Epidermal melanocyte (primary cell): ENCODE results near the gene EXOC6.
"Not testable (repeated sequence)": the region's sequence is repeated elsewhere in the genome, so short reads cannot be mapped to it uniquely, and the experiment has no call there.

Experiments used
- DNase-seq: peaks from one replicate; pipeline ENCODE4 v3.0.0; 2011; ENCODE audit warnings: low spot score; ENCODE audit not compliant: insufficient read length

The EXOC6 gene

GRCh38 chr10:92938841-92939240, 90.5 kb downstream of the EXOC6 start:
- no peak for DNase-seq

GRCh38 chr10:92942226-92942625, 93.9 kb downstream of the EXOC6 start:
- no peak for DNase-seq

- no peak for DNase-seq
These were observed 98.2 kb downstream of the EXOC6 start for GRCh38 chr10:92946491-92946890.

- not testable (repeated sequence) for DNase-seq
These were observed 104.3 kb downstream of the EXOC6 start for GRCh38 chr10:92952573-92952972.

- DNase-seq, result no peak
These were observed 109.1 kb downstream of the EXOC6 start for GRCh38 chr10:92957223-92958010.

- DNase-seq, result no peak
These were observed 113.3 kb downstream of the EXOC6 start for GRCh38 chr10:92961638-92962037.

GRCh38 chr10:92965314-92965713, 117.0 kb downstream of the EXOC6 start:
- peak; percentile 30 for DNase-seq

- no peak for DNase-seq
These were observed 119.3 kb downstream of the EXOC6 start for GRCh38 chr10:92967641-92968040.

- DNase-seq, result no peak
These were observed 120.8 kb downstream of the EXOC6 start for GRCh38 chr10:92969151-92969550.

GRCh38 chr10:92970301-92971070, 122.2 kb downstream of the EXOC6 start:
- DNase-seq, result no peak

- no peak for DNase-seq
These were observed 123.9 kb downstream of the EXOC6 start for GRCh38 chr10:92972066-92972870.

GRCh38 chr10:92972886-92973285, 124.6 kb downstream of the EXOC6 start:
- no peak for DNase-seq

GRCh38 chr10:92976278-92976677, 128.0 kb downstream of the EXOC6 start:
- DNase-seq, result not testable (repeated sequence)

GRCh38 chr10:92989250-92989649, 140.9 kb downstream of the EXOC6 start:
- DNase-seq, result no peak

GRCh38 chr10:92990615-92991014, 142.3 kb downstream of the EXOC6 start:
- no peak for DNase-seq

GRCh38 chr10:92991513-92991912, 143.2 kb downstream of the EXOC6 start:
- no peak for DNase-seq

- DNase-seq, result no peak
These were observed 145.5 kb downstream of the EXOC6 start for GRCh38 chr10:92993699-92994272.

- no peak for DNase-seq
These were observed 147.2 kb downstream of the EXOC6 start for GRCh38 chr10:92995509-92995908.

GRCh38 chr10:92997620-92998019, 149.3 kb downstream of the EXOC6 start:
- DNase-seq, result no peak

GRCh38 chr10:92999191-92999590, 150.9 kb downstream of the EXOC6 start:
- DNase-seq, result no peak

GRCh38 chr10:93006435-93007039, 158.2 kb downstream of the EXOC6 start:
- DNase-seq, result no peak
